Measurements from ENCODE around the gene SRD5A3. TPM values are rescaled to one million over a fixed set of nuclear protein-coding genes. Genes with fewer than 3 reads are reported as not detected.

The SRD5A3 gene
- total RNA-seq, 1 experiment from 2014 or later: 26.1 TPM

DNA sequence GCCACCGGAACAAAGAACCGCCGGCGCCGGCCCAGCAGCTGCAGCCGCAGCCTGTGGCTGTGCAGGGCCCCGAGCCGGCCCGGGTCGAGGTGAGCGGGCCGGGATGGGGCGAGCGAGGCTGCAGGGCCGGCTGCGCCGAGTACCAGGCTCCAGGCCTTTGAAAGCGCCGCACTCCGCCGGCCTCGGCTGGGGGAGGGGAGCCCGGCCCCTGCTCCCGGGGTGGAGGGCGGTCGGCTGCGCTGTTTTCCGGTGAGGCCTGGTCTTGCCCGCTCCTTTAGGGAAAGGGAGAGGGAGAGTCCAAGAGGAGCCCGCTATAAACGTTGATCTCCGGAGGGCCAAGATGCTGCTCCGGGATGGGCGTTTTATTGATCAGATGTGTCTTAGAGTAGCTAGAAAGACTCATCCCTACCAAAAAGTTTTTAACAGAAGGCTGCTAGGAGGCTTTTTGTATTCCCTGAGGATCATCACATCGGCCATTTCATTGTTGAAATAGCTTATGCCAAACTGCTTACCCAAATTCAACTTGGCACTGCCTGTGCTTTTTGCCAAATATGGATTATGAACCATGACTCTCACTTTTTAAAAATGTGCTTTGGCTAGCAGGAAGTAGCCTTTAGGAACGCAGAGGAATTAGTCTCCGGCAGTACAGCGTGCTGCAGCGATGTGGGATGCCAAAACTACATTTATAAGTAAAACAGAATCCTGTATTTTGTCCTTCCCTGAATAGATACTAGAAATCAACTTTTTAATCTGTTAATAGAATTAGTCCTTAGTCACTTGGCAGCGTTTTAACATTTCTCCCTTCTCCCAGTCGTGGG, 50.5 kb downstream of the SRD5A3 start:
- peaks cover 55% of the 10 kb centered on the region for H3K36me3 Mint-ChIP-seq (ENCODE audit: insufficient read depth, unreplicated experiment)
- ChIA-PET CTCF (interaction anchor here (0.8 to 3.9 kb wide), 7 partner anchors 12 to 425 kb away, joined by 3 to 33 read pairs (median 3); partner anchors contain the start of gene SRD5A3), POLR2A (interaction anchor here (0.6 to 8.8 kb wide), 21 partner anchors 9 to 1582 kb away, joined by 3 to 387 read pairs (median 5); partner anchors contain the start of genes CLOCK, POLR2B and SRD5A3)
- peak overlapping the region; percentile 93 for H3K4me3 Mint-ChIP-seq (ENCODE audit: unreplicated experiment)
- DNase-seq (ENCODE audit: unreplicated experiment): peak; percentile 46
- H3K9me3 Mint-ChIP-seq (ENCODE audit: unreplicated experiment): no peaks in the 10 kb centered on the region
- H3K27ac Mint-ChIP-seq (ENCODE audit: low read depth, unreplicated experiment): peak overlapping the region; percentile 98
- peaks cover 28% of the 10 kb centered on the region for H3K4me1 Mint-ChIP-seq (ENCODE audit: insufficient read depth, unreplicated experiment)
- no TSS peak for BruUV-seq (replicated peaks)
- TF ChIP-seq, protein P1, sequence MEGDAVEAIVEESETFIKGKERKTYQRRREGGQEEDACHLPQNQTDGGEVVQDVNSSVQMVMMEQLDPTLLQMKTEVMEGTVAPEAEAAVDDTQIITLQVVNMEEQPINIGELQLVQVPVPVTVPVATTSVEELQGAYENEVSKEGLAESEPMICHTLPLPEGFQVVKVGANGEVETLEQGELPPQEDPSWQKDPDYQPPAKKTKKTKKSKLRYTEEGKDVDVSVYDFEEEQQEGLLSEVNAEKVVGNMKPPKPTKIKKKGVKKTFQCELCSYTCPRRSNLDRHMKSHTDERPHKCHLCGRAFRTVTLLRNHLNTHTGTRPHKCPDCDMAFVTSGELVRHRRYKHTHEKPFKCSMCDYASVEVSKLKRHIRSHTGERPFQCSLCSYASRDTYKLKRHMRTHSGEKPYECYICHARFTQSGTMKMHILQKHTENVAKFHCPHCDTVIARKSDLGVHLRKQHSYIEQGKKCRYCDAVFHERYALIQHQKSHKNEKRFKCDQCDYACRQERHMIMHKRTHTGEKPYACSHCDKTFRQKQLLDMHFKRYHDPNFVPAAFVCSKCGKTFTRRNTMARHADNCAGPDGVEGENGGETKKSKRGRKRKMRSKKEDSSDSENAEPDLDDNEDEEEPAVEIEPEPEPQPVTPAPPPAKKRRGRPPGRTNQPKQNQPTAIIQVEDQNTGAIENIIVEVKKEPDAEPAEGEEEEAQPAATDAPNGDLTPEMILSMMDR (IDR thresholded peaks at IDR 0.05; ENCODE audit: unreplicated experiment): no peak
- H3K27me3 Mint-ChIP-seq (ENCODE audit: insufficient read depth, unreplicated experiment): no peaks in the 10 kb centered on the region
- intact Hi-C loops (cut with micrococcal nuclease): loop anchor here (2.0 to 5.0 kb wide), 4 partner anchors 18 to 471 kb away; partner anchors contain the start of gene CLOCK

GRCh38 chr4:55397126-55397436, 51.0 kb downstream of the SRD5A3 start:
- peaks cover 60% of the 10 kb centered on the region for H3K36me3 Mint-ChIP-seq (ENCODE audit: insufficient read depth, unreplicated experiment)

GRCh38 chr4:55397520-55398321, 51.7 kb downstream of the SRD5A3 start:
- Mint-ChIP-seq H3K4me1 (ENCODE audit: insufficient read depth, unreplicated experiment) (peaks cover 28% of the 10 kb centered on the region), H3K27me3 (ENCODE audit: insufficient read depth, unreplicated experiment) (no peaks in the 10 kb centered on the region), H3K36me3 (ENCODE audit: insufficient read depth, unreplicated experiment) (peaks cover 67% of the 10 kb centered on the region), H3K9me3 (ENCODE audit: unreplicated experiment) (no peaks in the 10 kb centered on the region), H3K4me3 (ENCODE audit: unreplicated experiment) (peak overlapping the region; percentile 93), H3K27ac (ENCODE audit: low read depth, unreplicated experiment) (peak overlapping the region; percentile 98)
- TSS peak; percentile 7 for BruUV-seq (replicated peaks)
- TF ChIP-seq, protein P1 (IDR thresholded peaks at IDR 0.05; ENCODE audit: unreplicated experiment): no peak
- intact Hi-C loops (cut with micrococcal nuclease): loop anchor here (1.0 to 5.0 kb wide), 5 partner anchors 19 to 470 kb away; partner anchors contain the start of genes CLOCK and SRD5A3
- ChIA-PET POLR2A (interaction anchor here (0.7 to 8.8 kb wide), 20 partner anchors 8 to 1038 kb away, joined by 3 to 387 read pairs (median 5); partner anchors contain the start of genes CLOCK, PAICS, PPAT and SRD5A3), CTCF (interaction anchor here (0.9 to 2.7 kb wide), 8 partner anchors 8 to 469 kb away, joined by 3 to 37 read pairs (median 4); partner anchors contain the start of gene SRD5A3)
- peak; percentile 80 for DNase-seq (ENCODE audit: unreplicated experiment)

More at GRCh38 chr4:55397126-55397436, 51.0 kb downstream of the SRD5A3 start:
- POLR2A ChIA-PET: interaction anchor here (0.6 to 8.8 kb wide), 17 partner anchors 8 to 469 kb away, joined by 3 to 387 read pairs (median 5); partner anchors contain the start of genes CLOCK and SRD5A3
- Mint-ChIP-seq H3K27me3 (ENCODE audit: insufficient read depth, unreplicated experiment) (no peaks in the 10 kb centered on the region), H3K4me3 (ENCODE audit: unreplicated experiment) (peak overlapping the region; percentile 93), H3K4me1 (ENCODE audit: insufficient read depth, unreplicated experiment) (peaks cover 28% of the 10 kb centered on the region), H3K27ac (ENCODE audit: low read depth, unreplicated experiment) (peak overlapping the region; percentile 98), H3K9me3 (ENCODE audit: unreplicated experiment) (no peaks in the 10 kb centered on the region)
- CTCF ChIA-PET: interaction anchor here (0.8 to 3.9 kb wide), 7 partner anchors 13 to 469 kb away, joined by 3 to 33 read pairs (median 4); partner anchors contain the start of gene SRD5A3
- TSS peak; percentile 28 for BruUV-seq (replicated peaks)
- TF ChIP-seq, protein P1 (IDR thresholded peaks at IDR 0.05; ENCODE audit: unreplicated experiment): no peak
- intact Hi-C loops (cut with micrococcal nuclease): loop anchor here (2.0 to 5.0 kb wide), 4 partner anchors 18 to 470 kb away; partner anchors contain the start of gene CLOCK
- DNase-seq (ENCODE audit: unreplicated experiment): peak; percentile 27

Measured in MCF 10A (cell line).